PC-3 (cell line): ENCODE data around the gene FUT4.

Source experiments
- CTCF ChIP-seq: fragments of 300-600 bp; sonication (generic); conservative IDR thresholded peaks from 2 replicates; pipeline ENCODE4 v1.5.1; 2017; ENCODE audit warnings: antibody characterized with exemption, low read depth, mild to moderate bottlenecking, low read length
- EZH2 ChIP-seq: fragments of 300-600 bp; sonication (generic); IDR thresholded peaks from one replicate; pipeline ENCODE4 v1.6.1; 2017; ENCODE audit warnings: antibody characterized with exemption, mild to moderate bottlenecking, low read length; ENCODE audit not compliant: unreplicated experiment

- TF ChIP-seq CTCF, result no peak
- TF ChIP-seq EZH2, result no peak
Measured at GRCh38 chr11:94558932-94559331, 15.2 kb downstream of the FUT4 start.
